Measurements from ENCODE around the gene BABAM2.
"Not testable (repeated sequence)": the region's sequence is repeated elsewhere in the genome, so short reads cannot be mapped to it uniquely, and the experiment has no call there.

The BABAM2 gene

GRCh38 chr2:28102455-28102874 is 211.9 kb downstream of the BABAM2 start:
- Histone ChIP-seq H2AFZ (ENCODE audit: low read depth, low read length, severe bottlenecking) (no peak overlapping the region), H3F3A (ENCODE audit: insufficient read depth) (no peaks in the 10 kb centered on the region), H3K79me2 (ENCODE audit: insufficient read depth, low read length) (no peaks in the 10 kb centered on the region), H3K36me3 (ENCODE audit: low read length) (no peaks in the 10 kb centered on the region), H3K27ac (ENCODE audit: low read depth, low read length) (no peak overlapping the region), H3K4me2 (ENCODE audit: low read depth, low read length, poor library complexity, severe bottlenecking) (no peak overlapping the region), H3K4me3 (ENCODE audit: insufficient read depth, low read length, poor library complexity, severe bottlenecking) (no peak overlapping the region), H3K27me3 (ENCODE audit: low read length) (no peaks in the 10 kb centered on the region), H4K20me1 (ENCODE audit: low read depth, low read length) (no peaks in the 10 kb centered on the region), H3K9ac (ENCODE audit: low read length) (no peak overlapping the region), H3K9me2 (replicated peaks; ENCODE audit: insufficient read depth, low read length) (no peaks in the 10 kb centered on the region), H3K9me3 (ENCODE audit: insufficient read depth, low read length) (no peaks in the 10 kb centered on the region)
- TF ChIP-seq EZH2phosphoT487 (conservative IDR thresholded peaks at IDR 0.05; ENCODE audit: low read length) (no peak), CTCF (IDR thresholded peaks at IDR 0.05; ENCODE audit: insufficient read depth, low read length, poor library complexity, severe bottlenecking) (no peak)

GRCh38 chr2:28103611-28104010 is 213.1 kb downstream of the BABAM2 start:
- no peak overlapping the region for H3K27ac ChIP-seq (ENCODE audit: low read depth, low read length)
- no peaks in the 10 kb centered on the region for H3K9me2 ChIP-seq (replicated peaks; ENCODE audit: insufficient read depth, low read length)
- no peaks in the 10 kb centered on the region for H4K20me1 ChIP-seq (ENCODE audit: low read depth, low read length)
- H3K27me3 ChIP-seq (ENCODE audit: low read length): no peaks in the 10 kb centered on the region
- TF ChIP-seq CTCF (IDR thresholded peaks at IDR 0.05; ENCODE audit: insufficient read depth, low read length, poor library complexity, severe bottlenecking) (no peak), EZH2phosphoT487 (conservative IDR thresholded peaks at IDR 0.05; ENCODE audit: low read length) (no peak)
- no peak overlapping the region for H2AFZ ChIP-seq (ENCODE audit: low read depth, low read length, severe bottlenecking)
- no peaks in the 10 kb centered on the region for H3K36me3 ChIP-seq (ENCODE audit: low read length)
- H3K79me2 ChIP-seq (ENCODE audit: insufficient read depth, low read length): no peaks in the 10 kb centered on the region
- H3K9me3 ChIP-seq (ENCODE audit: insufficient read depth, low read length): no peaks in the 10 kb centered on the region
- no peak overlapping the region for H3K4me3 ChIP-seq (ENCODE audit: insufficient read depth, low read length, poor library complexity, severe bottlenecking)
- no peak overlapping the region for H3K4me2 ChIP-seq (ENCODE audit: low read depth, low read length, poor library complexity, severe bottlenecking)
- no peaks in the 10 kb centered on the region for H3F3A ChIP-seq (ENCODE audit: insufficient read depth)
- no peak overlapping the region for H3K9ac ChIP-seq (ENCODE audit: low read length)

- H3F3A ChIP-seq (ENCODE audit: insufficient read depth): no peaks in the 10 kb centered on the region
- H3K36me3 ChIP-seq (ENCODE audit: low read length): no peaks in the 10 kb centered on the region
- no peak overlapping the region for H3K27ac ChIP-seq (ENCODE audit: low read depth, low read length)
- H3K79me2 ChIP-seq (ENCODE audit: insufficient read depth, low read length): no peaks in the 10 kb centered on the region
- H3K4me3 ChIP-seq (ENCODE audit: insufficient read depth, low read length, poor library complexity, severe bottlenecking): no peak overlapping the region
- H3K9ac ChIP-seq (ENCODE audit: low read length): no peak overlapping the region
- no peaks in the 10 kb centered on the region for H3K27me3 ChIP-seq (ENCODE audit: low read length)
- TF ChIP-seq CTCF (IDR thresholded peaks at IDR 0.05; ENCODE audit: insufficient read depth, low read length, poor library complexity, severe bottlenecking): no peak
- no peak for TF ChIP-seq EZH2phosphoT487 (conservative IDR thresholded peaks at IDR 0.05; ENCODE audit: low read length)
- no peaks in the 10 kb centered on the region for H4K20me1 ChIP-seq (ENCODE audit: low read depth, low read length)
- no peaks in the 10 kb centered on the region for H3K9me2 ChIP-seq (replicated peaks; ENCODE audit: insufficient read depth, low read length)
- no peak overlapping the region for H2AFZ ChIP-seq (ENCODE audit: low read depth, low read length, severe bottlenecking)
- H3K9me3 ChIP-seq (ENCODE audit: insufficient read depth, low read length): no peaks in the 10 kb centered on the region
- no peak overlapping the region for H3K4me2 ChIP-seq (ENCODE audit: low read depth, low read length, poor library complexity, severe bottlenecking)
Observed at GRCh38 chr2:28108143-28108542, 217.6 kb downstream of the BABAM2 start.

GRCh38 chr2:28113771-28114170 is 223.2 kb downstream of the BABAM2 start:
- H3K36me3 ChIP-seq (ENCODE audit: low read length); H4K20me1 ChIP-seq (ENCODE audit: low read depth, low read length); H3K27ac ChIP-seq (ENCODE audit: low read depth, low read length); H2AFZ ChIP-seq (ENCODE audit: low read depth, low read length, severe bottlenecking); H3K9me2 ChIP-seq (replicated peaks; ENCODE audit: insufficient read depth, low read length); H3F3A ChIP-seq (ENCODE audit: insufficient read depth); H3K9me3 ChIP-seq (ENCODE audit: insufficient read depth, low read length); H3K9ac ChIP-seq (ENCODE audit: low read length); H3K4me3 ChIP-seq (ENCODE audit: insufficient read depth, low read length, poor library complexity, severe bottlenecking); H3K4me2 ChIP-seq (ENCODE audit: low read depth, low read length, poor library complexity, severe bottlenecking); H3K27me3 ChIP-seq (ENCODE audit: low read length); H3K79me2 ChIP-seq (ENCODE audit: insufficient read depth, low read length): not testable (repeated sequence)

All from SU-DHL-6 (cell line).